Myometrial cell (primary cell): ENCODE data around the gene RTL1. TPM values are rescaled to one million over a fixed set of nuclear protein-coding genes. Genes with fewer than 3 reads are reported as not detected.

ENCODE experiments used
- total RNA-seq: library from RNA; depleted of rRNA; stranded (reverse); fragments of >200 nt; gene quantifications from 2 replicates; pipeline ENCODE4 v1.2.3, GENCODE V29; 2015

Gene RTL1
- not detected in 2 replicates for total RNA-seq

DNA sequence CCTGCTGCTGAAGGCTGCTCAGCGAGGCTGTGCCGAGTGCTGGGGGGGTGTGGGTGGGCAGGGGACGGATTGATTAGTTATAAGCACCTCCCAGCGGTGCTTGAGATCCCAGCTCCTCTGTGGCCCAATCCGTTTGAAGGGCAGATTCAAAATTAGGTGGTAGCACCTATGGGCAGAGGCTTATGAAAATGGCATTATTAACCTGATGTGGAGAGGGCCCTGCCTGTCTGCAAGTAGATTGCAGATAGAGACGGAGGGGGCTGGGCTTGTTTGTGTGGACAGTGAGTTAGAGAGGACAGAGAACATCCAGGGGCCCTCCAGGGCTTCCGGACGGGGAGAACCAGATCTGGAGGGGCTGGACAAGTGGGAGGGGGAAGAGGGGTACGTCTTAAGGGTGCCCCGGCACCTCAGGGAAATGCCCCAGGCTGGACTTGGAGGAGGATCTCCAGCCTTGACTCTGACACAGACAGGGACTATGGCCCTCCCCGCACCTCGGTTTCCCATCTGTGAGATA is at the start of gene RTL1:
Gene RTL1, minus strand, starts transcription at position 51 of the 514 bp plus-strand sequence. CDS start 18,934 bp downstream, outside the sequence.

Other genes with a start within 250 kb of the RTL1 start
- not detected in 2 replicates for gene DLK1, start 176.8 kb downstream of the RTL1 start, total RNA-seq
- 53.3 and 73.5 TPM in 2 replicates for gene MEG3, start 77.6 kb downstream of the RTL1 start, total RNA-seq